WERI-Rb-1 (cell line): Measurements from ENCODE around the gene LRRC10B.

ENCODE experiments used
- DNase-seq: peaks from one replicate; pipeline ENCODE4 v3.0.0-alpha.2; 2020
- H3K27ac ChIP-seq: fragments of 250-450 bp; sonication (Bioruptor Pico); 2 replicates; pipeline ENCODE4 v1.5.1; 2020; ENCODE audit warnings: mild to moderate bottlenecking, moderate library complexity
- H3K27me3 ChIP-seq: fragments of 250-450 bp; sonication (Bioruptor Pico); 2 replicates; pipeline ENCODE4 v1.5.1; 2021; ENCODE audit warnings: mild to moderate bottlenecking, low read depth, moderate library complexity; ENCODE audit not compliant: insufficient read depth, severe bottlenecking
- H3K36me3 ChIP-seq: fragments of 250-450 bp; sonication (Bioruptor Pico); 2 replicates; pipeline ENCODE4 v1.5.1; 2020; ENCODE audit warnings: mild to moderate bottlenecking, moderate library complexity
- H3K4me3 ChIP-seq: 2 replicates; pipeline ENCODE4 v1.5.1; 2011; ENCODE audit warnings: low read depth, mild to moderate bottlenecking, control low read depth, low read length
- H3K9me3 ChIP-seq: fragments of 250-450 bp; sonication (Bioruptor Pico); 2 replicates; pipeline ENCODE4 v1.5.1; 2021; ENCODE audit warnings: mild to moderate bottlenecking, moderate library complexity; ENCODE audit not compliant: severe bottlenecking
- TF ChIP-seq, protein P1 (sequence below): IDR thresholded peaks from 2 replicates; pipeline ENCODE4 v1.5.1; 2011; ENCODE audit warnings: low read depth, mild to moderate bottlenecking, control low read depth, inconsistent platforms, low read length

The LRRC10B gene

DNA sequence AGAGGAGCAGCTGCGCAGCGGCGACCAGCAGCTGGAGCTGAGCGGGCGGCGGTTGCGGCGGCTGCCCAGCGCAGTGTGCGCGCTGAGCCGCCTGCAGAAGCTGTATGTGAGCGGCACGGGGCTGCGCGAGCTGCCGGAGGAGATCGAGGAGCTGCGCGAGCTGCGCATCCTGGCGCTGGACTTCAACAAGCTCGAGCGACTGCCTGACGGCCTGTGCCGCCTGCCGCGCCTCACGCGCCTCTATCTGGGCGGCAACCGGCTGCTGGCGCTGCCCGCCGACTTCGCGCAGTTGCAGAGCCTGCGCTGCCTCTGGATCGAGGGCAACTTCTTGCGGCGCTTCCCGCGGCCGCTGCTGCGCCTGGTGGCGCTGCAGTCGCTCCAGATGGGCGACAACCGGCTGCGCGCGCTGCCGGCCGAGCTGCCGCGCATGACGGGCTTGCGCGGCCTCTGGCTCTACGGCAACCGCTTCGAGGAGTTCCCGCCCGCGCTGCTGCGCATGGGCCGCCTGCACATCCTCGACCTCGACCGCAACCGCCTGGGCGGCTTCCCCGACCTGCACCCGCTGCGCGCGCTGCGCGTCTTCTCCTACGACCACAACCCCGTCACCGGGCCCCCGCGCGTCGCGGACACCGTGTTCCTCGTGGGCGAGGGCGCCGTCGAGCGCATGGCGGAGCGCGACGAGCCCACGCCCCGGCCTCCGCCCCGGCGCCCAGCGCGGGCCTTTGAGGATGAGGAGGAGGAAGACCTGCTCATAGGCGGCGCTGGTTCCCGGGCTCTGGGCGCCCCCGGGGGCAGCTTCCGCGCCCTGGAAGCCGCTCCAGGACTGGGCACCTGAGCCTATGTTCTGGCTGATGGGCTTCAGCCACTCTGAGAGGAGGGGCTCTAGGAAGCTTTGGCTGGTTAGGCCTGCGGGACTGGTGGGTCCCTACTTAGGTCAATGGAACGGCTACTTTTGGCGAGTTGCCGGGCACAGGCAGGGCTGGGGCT is 787 bp downstream of the LRRC10B start:
- peak overlapping the region; percentile 8 for H3K4me3 ChIP-seq
- no peaks in the 10 kb centered on the region for H3K27me3 ChIP-seq
- no peak overlapping the region for H3K27ac ChIP-seq
- DNase-seq: peak; percentile 78
- TF ChIP-seq, protein P1, sequence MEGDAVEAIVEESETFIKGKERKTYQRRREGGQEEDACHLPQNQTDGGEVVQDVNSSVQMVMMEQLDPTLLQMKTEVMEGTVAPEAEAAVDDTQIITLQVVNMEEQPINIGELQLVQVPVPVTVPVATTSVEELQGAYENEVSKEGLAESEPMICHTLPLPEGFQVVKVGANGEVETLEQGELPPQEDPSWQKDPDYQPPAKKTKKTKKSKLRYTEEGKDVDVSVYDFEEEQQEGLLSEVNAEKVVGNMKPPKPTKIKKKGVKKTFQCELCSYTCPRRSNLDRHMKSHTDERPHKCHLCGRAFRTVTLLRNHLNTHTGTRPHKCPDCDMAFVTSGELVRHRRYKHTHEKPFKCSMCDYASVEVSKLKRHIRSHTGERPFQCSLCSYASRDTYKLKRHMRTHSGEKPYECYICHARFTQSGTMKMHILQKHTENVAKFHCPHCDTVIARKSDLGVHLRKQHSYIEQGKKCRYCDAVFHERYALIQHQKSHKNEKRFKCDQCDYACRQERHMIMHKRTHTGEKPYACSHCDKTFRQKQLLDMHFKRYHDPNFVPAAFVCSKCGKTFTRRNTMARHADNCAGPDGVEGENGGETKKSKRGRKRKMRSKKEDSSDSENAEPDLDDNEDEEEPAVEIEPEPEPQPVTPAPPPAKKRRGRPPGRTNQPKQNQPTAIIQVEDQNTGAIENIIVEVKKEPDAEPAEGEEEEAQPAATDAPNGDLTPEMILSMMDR: peak; percentile 86
- H3K9me3 ChIP-seq: no peaks in the 10 kb centered on the region
- H3K36me3 ChIP-seq: no peaks in the 10 kb centered on the region

DNA sequence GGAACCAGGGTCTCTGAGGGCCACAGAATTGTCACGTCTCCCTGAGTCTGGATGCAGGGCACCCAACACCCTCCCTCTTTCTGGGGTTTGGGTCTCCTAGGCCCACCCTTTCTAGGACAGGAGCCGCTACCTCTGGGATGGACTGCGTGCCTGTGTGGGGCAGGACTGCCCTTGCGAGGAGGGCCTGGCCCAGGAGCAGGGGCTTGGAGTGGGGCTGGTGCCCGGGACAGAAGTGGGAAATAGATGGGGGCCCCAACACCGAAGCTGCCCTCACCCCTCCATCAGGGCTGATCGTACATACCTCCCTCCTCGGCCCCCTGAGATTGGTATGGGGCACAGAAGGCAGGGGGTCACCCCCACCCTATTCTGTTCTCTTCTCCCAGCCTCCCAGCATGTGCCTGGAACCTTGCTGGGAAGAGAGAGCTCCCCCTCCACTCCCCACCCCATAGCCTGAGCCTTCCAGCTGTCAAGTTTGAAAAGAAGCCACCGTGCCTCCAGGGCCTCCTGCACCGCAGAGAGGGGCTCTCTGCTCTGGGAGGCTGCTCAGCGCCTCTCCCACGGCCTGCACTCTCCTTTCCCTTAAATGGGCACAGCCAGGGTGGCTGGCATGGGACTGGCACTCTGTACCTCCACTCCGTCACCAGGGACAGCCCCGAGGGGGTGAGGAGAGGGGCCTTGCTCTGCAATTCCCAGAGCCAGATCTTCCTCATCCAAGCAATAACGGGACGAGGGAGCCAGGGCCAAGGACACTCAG is 1.8 kb downstream of the LRRC10B start:
- TF ChIP-seq, protein P1: no peak
- H3K4me3 ChIP-seq: no peak overlapping the region
- H3K9me3 ChIP-seq: no peaks in the 10 kb centered on the region
- no peaks in the 10 kb centered on the region for H3K36me3 ChIP-seq
- H3K27ac ChIP-seq: no peak overlapping the region
- DNase-seq: no peak
- no peaks in the 10 kb centered on the region for H3K27me3 ChIP-seq

DNA sequence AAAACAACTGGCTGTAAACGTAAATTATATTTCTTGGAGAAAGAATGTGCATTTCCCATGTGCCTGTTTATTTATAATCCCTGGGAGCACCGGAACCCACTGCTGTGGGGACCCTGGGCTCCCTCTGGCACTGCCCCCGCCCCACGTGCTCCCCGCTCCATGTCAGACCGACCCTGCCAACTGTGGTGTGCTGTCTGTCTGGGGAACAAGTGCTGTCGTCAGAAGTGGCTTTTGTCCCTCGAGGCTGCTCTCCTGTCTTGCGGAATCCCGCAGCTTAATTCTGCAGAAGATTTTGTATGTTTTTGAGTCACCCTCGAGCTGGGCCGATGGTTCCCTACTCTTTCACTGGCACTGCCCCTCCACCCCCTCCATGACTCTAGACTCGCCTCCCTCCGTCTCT is 2.4 kb downstream of the LRRC10B start:
- no peaks in the 10 kb centered on the region for H3K36me3 ChIP-seq
- TF ChIP-seq, protein P1: no peak
- no peak for DNase-seq
- H3K27ac ChIP-seq: no peak overlapping the region
- no peak overlapping the region for H3K4me3 ChIP-seq
- no peaks in the 10 kb centered on the region for H3K27me3 ChIP-seq
- H3K9me3 ChIP-seq: no peaks in the 10 kb centered on the region

DNA sequence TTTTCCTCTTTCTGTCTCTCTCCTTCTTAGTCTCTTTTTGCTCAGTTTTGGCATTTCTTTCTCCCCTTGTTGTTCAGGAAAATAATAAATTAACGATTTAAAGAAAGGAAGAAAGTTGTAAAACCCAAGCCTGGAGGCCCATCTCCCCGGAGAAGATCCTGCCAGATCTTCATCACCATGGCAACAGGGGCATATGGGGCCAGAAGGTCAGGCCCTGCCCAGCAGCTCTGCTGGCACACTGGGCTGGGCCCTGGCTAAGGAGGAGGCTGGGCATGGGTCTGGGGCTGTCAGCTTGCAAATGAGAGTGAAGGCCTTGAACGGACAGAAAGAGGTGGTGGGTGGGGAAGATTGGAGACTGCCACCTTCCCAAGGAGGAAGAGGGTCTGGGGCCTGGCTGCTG is 2.8 kb downstream of the LRRC10B start:
- H3K27ac ChIP-seq: no peak overlapping the region
- no peaks in the 10 kb centered on the region for H3K36me3 ChIP-seq
- no peaks in the 10 kb centered on the region for H3K9me3 ChIP-seq
- no peak overlapping the region for H3K4me3 ChIP-seq
- no peaks in the 10 kb centered on the region for H3K27me3 ChIP-seq
- TF ChIP-seq, protein P1: no peak
- no peak for DNase-seq

DNA sequence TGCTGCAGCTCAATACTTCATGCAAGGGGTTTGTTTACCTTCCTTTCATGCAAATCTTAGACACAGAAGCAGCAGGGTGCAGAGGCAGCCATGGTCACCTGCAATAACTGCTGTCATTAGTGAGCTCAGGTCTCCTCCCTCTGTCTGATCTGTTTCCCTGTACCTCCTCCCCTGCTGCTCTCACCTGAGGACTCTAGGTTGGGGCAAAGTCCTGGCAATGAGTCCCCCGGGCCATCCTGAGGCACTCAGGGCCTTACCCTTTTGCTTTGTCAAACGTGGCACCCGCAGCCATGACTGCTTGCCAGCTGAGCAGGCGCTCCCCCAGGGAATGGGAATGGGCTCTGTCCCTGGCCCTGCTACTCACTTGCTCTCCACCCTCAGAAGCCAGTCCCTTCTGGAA is 3.9 kb downstream of the LRRC10B start:
- H3K9me3 ChIP-seq: no peaks in the 10 kb centered on the region
- no peak overlapping the region; the same call in 1 of the 2 replicates for H3K27ac ChIP-seq
- H3K36me3 ChIP-seq: no peaks in the 10 kb centered on the region
- TF ChIP-seq, protein P1: no peak
- no peaks in the 10 kb centered on the region for H3K27me3 ChIP-seq
- H3K4me3 ChIP-seq: no peak overlapping the region
- DNase-seq: no peak
